GM23338 (cell line): ENCODE data around the gene HMX2. TPM values are rescaled to one million over a fixed set of nuclear protein-coding genes. Genes with fewer than 3 reads are reported as not detected.

Source experiments
- ATAC-seq: fragments of 200-7000 bp; cut with Tn5 transposase; 3 replicates; pipeline ENCODE4 v1.9.1; 2020
- DNase-seq: peaks from one replicate; pipeline ENCODE4 v3.0.0-alpha.2; 2015; ENCODE audit warnings: low spot score
- H2AFZ ChIP-seq: fragments of 200-600 bp; sonication (generic); 2 replicates; pipeline ENCODE4 v1.8.0; 2016; ENCODE audit warnings: antibody characterized with exemption, mild to moderate bottlenecking, moderate library complexity
- H3F3A ChIP-seq: fragments of 200-600 bp; sonication (generic); replicated peaks from 2 replicates; pipeline ENCODE4 v1.8.0; 2017; ENCODE audit warnings: antibody characterized with exemption, mixed run types, low read depth
- H3K27ac ChIP-seq: fragments of 200-600 bp; sonication (generic); 2 replicates; pipeline ENCODE4 v1.6.1; 2016; ENCODE audit warnings: low read depth
- H3K27me3 ChIP-seq: fragments of 200-600 bp; sonication (generic); 2 replicates; pipeline ENCODE4 v1.8.0; 2016; ENCODE audit warnings: mild to moderate bottlenecking, mixed run types, moderate library complexity; ENCODE audit not compliant: insufficient read depth
- H3K36me3 ChIP-seq: fragments of 200-600 bp; sonication (generic); 2 replicates; pipeline ENCODE4 v1.8.0; 2016; ENCODE audit warnings: mild to moderate bottlenecking; ENCODE audit not compliant: insufficient read depth
- H3K4me1 ChIP-seq: fragments of 200-600 bp; sonication (generic); 2 replicates; pipeline ENCODE4 v1.8.0; 2016; ENCODE audit warnings: mild to moderate bottlenecking, moderate library complexity; ENCODE audit not compliant: insufficient read depth
- H3K4me2 ChIP-seq: fragments of 200-600 bp; sonication (generic); 2 replicates; pipeline ENCODE4 v1.7.1; 2017; ENCODE audit warnings: mixed run types
- H3K4me3 ChIP-seq: fragments of 200-600 bp; sonication (generic); 2 replicates; pipeline ENCODE4 v1.6.1; 2016; ENCODE audit warnings: mixed run types
- H3K79me2 ChIP-seq: fragments of 200-600 bp; sonication (generic); replicated peaks from 2 replicates; pipeline ENCODE4 v1.8.0; 2017; ENCODE audit warnings: mild to moderate bottlenecking; ENCODE audit not compliant: insufficient read depth
- H3K9me2 ChIP-seq: fragments of 200-600 bp; sonication (generic); 2 replicates; pipeline ENCODE4 v1.8.0; 2017; ENCODE audit not compliant: insufficient read depth
- H4K20me1 ChIP-seq: fragments of 200-600 bp; sonication (generic); replicated peaks from 2 replicates; pipeline ENCODE4 v1.8.0; 2017; ENCODE audit warnings: mild to moderate bottlenecking; ENCODE audit not compliant: insufficient read depth
- H3K27ac Mint-ChIP-seq: 2 replicates; pipeline ENCODE4 v1.8.0; 2020; ENCODE audit warnings: inconsistent platforms, mild to moderate bottlenecking, moderate library complexity, mixed read lengths
- H3K27me3 Mint-ChIP-seq: 3 replicates; pipeline ENCODE4 v1.8.0; 2022; ENCODE audit warnings: low read depth, mild to moderate bottlenecking, moderate library complexity, mixed read lengths, inconsistent platforms; ENCODE audit not compliant: insufficient read depth, poor library complexity
- H3K36me3 Mint-ChIP-seq: 3 replicates; pipeline ENCODE4 v1.8.0; 2021; ENCODE audit warnings: low read depth, mild to moderate bottlenecking, inconsistent platforms, moderate library complexity, mixed read lengths
- H3K4me1 Mint-ChIP-seq: 3 replicates; pipeline ENCODE4 v1.8.0; 2020; ENCODE audit warnings: mild to moderate bottlenecking, inconsistent platforms, mixed read lengths
- H3K4me3 Mint-ChIP-seq: 3 replicates; pipeline ENCODE4 v1.8.0; 2021; ENCODE audit warnings: moderate library complexity, mild to moderate bottlenecking, inconsistent platforms, mixed read lengths
- H3K9me3 Mint-ChIP-seq: 3 replicates; pipeline ENCODE4 v1.8.0; 2020; ENCODE audit warnings: moderate library complexity, mild to moderate bottlenecking, inconsistent platforms, mixed read lengths
- CTCF ChIP-seq, 2 experiments: fragments of 200-600 bp in 1 of 2; sonication (generic) in 1 of 2; conservative IDR thresholded peaks; 2 replicates each; pipeline versions ENCODE4 v1.5.1 to v1.6.1; 2016 to 2017; ENCODE audit warnings: antibody characterized with exemption in 2 of 2, low read depth in 2 of 2, mild to moderate bottlenecking in 2 of 2, moderate library complexity in 1 of 2
- ETS1 ChIP-seq: IDR thresholded peaks from 2 replicates; pipeline ENCODE4 v1.6.1; 2016; ENCODE audit warnings: antibody characterized with exemption
- EZH2 ChIP-seq: fragments of 200-600 bp; sonication (generic); IDR thresholded peaks from one replicate; pipeline ENCODE4 v1.8.0; 2017; ENCODE audit warnings: antibody characterized with exemption, mild to moderate bottlenecking, low read depth; ENCODE audit not compliant: unreplicated experiment
- EZH2phosphoT487 ChIP-seq: fragments of 200-600 bp; sonication (generic); IDR thresholded peaks from one replicate; pipeline ENCODE4 v1.8.1; 2018; ENCODE audit warnings: antibody characterized with exemption; ENCODE audit not compliant: unreplicated experiment
- JUNB ChIP-seq: IDR thresholded peaks from one replicate; pipeline ENCODE4 v1.6.1; 2016; ENCODE audit warnings: antibody characterized with exemption; ENCODE audit not compliant: unreplicated experiment
- NANOG ChIP-seq: IDR thresholded peaks from 2 replicates; pipeline ENCODE4 v1.6.1; 2016; ENCODE audit warnings: antibody characterized with exemption, borderline replicate concordance
- POLR2AphosphoS5 ChIP-seq: IDR thresholded peaks from 2 replicates; pipeline ENCODE4 v1.6.1; 2016; ENCODE audit warnings: antibody characterized with exemption, low read depth
- ZNF114 ChIP-seq: fragments of 250-450 bp; sonication (Bioruptor Pico); IDR thresholded peaks from 2 replicates; pipeline ENCODE4 v1.5.0; 2020; ENCODE audit warnings: mild to moderate bottlenecking, moderate library complexity
- ZNF331 ChIP-seq: fragments of 250-450 bp; sonication (Bioruptor Pico); IDR thresholded peaks from 2 replicates; pipeline ENCODE4 v1.5.0; 2020; ENCODE audit warnings: low read depth, mild to moderate bottlenecking, moderate library complexity
- polyA plus RNA-seq: library from polyadenylated mRNA; unstranded; fragments of >200 nt; fragmentation: Nextera tagmentation; extraction: Ambion mirVana; gene quantifications from 2 replicates; pipeline ENCODE4 v1.2.1, GENCODE V29; 2016
- total RNA-seq: library from RNA; depleted of rRNA; stranded (reverse); fragments of >200 nt; shearing (Covaris generic); gene quantifications from 2 replicates; pipeline ENCODE4 v1.2.3, GENCODE V29; 2014

The HMX2 gene
- total and polyA plus RNA-seq, 2 experiments from 2014 or later, result 2.6 to 3.4 TPM

GRCh38 chr10:123145542-123146012, 2.4 kb upstream of the HMX2 start:
- no peak overlapping the region for H2AFZ ChIP-seq
- H3F3A ChIP-seq, result peaks cover 46% of the 10 kb centered on the region
- Mint-ChIP-seq H3K4me3 (peak overlapping the region; percentile 56), H3K4me1 (peaks cover 63% of the 10 kb centered on the region), H3K27me3 (peaks cover 91% of the 10 kb centered on the region), H3K9me3 (peaks cover 5% of the 10 kb centered on the region; the same call in 2 of the 3 replicates), H3K27ac (no peak overlapping the region), H3K36me3 (peaks cover 14% of the 10 kb centered on the region; the same call in 2 of the 3 replicates)
- no peaks in the 10 kb centered on the region for H3K36me3 ChIP-seq
- H3K4me1 ChIP-seq, result peaks cover 70% of the 10 kb centered on the region
- no peak overlapping the region for H3K27ac ChIP-seq
- DNase-seq (peak; percentile 42), ATAC-seq (no peak)
- H3K4me3 ChIP-seq, result peak overlapping the region; percentile 60
- no peak for TF ChIP-seq ZNF114 (CRISPR knock-in tag)
- TF ChIP-seq EZH2, result no peak
- TF ChIP-seq ETS1, result no peak
- TF ChIP-seq ZNF331 (CRISPR knock-in tag), result no peak
- no peak for TF ChIP-seq JUNB
- TF ChIP-seq POLR2AphosphoS5, result no peak
- H3K27me3 ChIP-seq, result peaks cover 100% of the 10 kb centered on the region
- H3K79me2 ChIP-seq, result no peaks in the 10 kb centered on the region
- peak overlapping the region; percentile 83 for H3K4me2 ChIP-seq
- peaks cover 14% of the 10 kb centered on the region; the same call in 1 of the 2 replicates for H4K20me1 ChIP-seq
- no peaks in the 10 kb centered on the region for H3K9me2 ChIP-seq

GRCh38 chr10:123146013-123146893, 1.7 kb upstream of the HMX2 start:
- Histone ChIP-seq H3K9me2 (no peaks in the 10 kb centered on the region), H3K4me2 (peak overlapping the region; percentile 83), H3K79me2 (no peaks in the 10 kb centered on the region), H2AFZ (no peak overlapping the region), H3K27ac (no peak overlapping the region), H3F3A (peaks cover 46% of the 10 kb centered on the region), H3K4me3 (peak overlapping the region; percentile 60), H4K20me1 (peaks cover 14% of the 10 kb centered on the region; the same call in 1 of the 2 replicates), H3K27me3 (peaks cover 100% of the 10 kb centered on the region), H3K4me1 (peaks cover 73% of the 10 kb centered on the region), H3K36me3 (no peaks in the 10 kb centered on the region)
- DNase-seq (peak; percentile 43), ATAC-seq (no peak)
- Mint-ChIP-seq H3K36me3 (peaks cover 15% of the 10 kb centered on the region; the same call in 2 of the 3 replicates), H3K27me3 (peaks cover 91% of the 10 kb centered on the region), H3K9me3 (peaks cover 5% of the 10 kb centered on the region; the same call in 2 of the 3 replicates), H3K4me1 (peaks cover 60% of the 10 kb centered on the region), H3K4me3 (peak overlapping the region; percentile 56), H3K27ac (no peak overlapping the region)
- TF ChIP-seq ZNF114 (CRISPR knock-in tag) (no peak), NANOG (no peak), EZH2 (peak; percentile 90), POLR2AphosphoS5 (no peak), EZH2phosphoT487 (peak; percentile 77), CTCF (conservative IDR thresholded peaks at IDR 0.05; ENCODE audit: low read depth in 2 of 2) (no peak)
